Stimulated activated CD8-positive, alpha-beta memory T cell treated with anti-CD3 and anti-CD28 coated beads, Interleukin-4, amount 100 ng/mL, for 4 hours (primary cell): ENCODE data around the gene ZDHHC8.

Source experiments
- DNase-seq, 2 donors: peaks; one replicate each; pipeline ENCODE4 v3.0.0-alpha.2; 2020; ENCODE audit warnings: low read depth in 2 of 2, low spot score in 1 of 2

Gene ZDHHC8

GRCh38 chr22:20192293-20192971 lies 60.8 kb downstream of the ZDHHC8 start:
- no peak for DNase-seq

- DNase-seq: no peak
These were observed 61.6 kb downstream of the ZDHHC8 start for GRCh38 chr22:20192972-20193760.

- DNase-seq: no peak
These were observed 62.3 kb downstream of the ZDHHC8 start for GRCh38 chr22:20193761-20194494.

GRCh38 chr22:20194681-20195593 lies 63.3 kb downstream of the ZDHHC8 start:
- DNase-seq: no peak

GRCh38 chr22:20196094-20196842 lies 64.7 kb downstream of the ZDHHC8 start:
- no peak for DNase-seq
